GM12864 (cell line): Measurements from ENCODE around the gene MAP4K1.
A peak's percentile ranks its signal among the peaks of the same experiment; 100 is the strongest.

Source experiments
- DNase-seq: peaks from one replicate; pipeline ENCODE4 v3.0.0-alpha.2; 2011; ENCODE audit warnings: low read depth
- H3K4me3 ChIP-seq: 2 replicates; pipeline ENCODE4 v1.5.1; 2011; ENCODE audit warnings: mild to moderate bottlenecking, low read depth, low read length, control low read depth
- CTCF ChIP-seq: IDR thresholded peaks from 2 replicates; pipeline ENCODE4 v1.5.1; 2011; ENCODE audit warnings: low read depth, mild to moderate bottlenecking, moderate library complexity, low read length, control low read depth, inconsistent platforms; ENCODE audit errors: missing control alignments

MAP4K1 gene

GRCh38 chr19:38543286-38543806 lies 74.4 kb downstream of the MAP4K1 start:
- DNase-seq, result no peak
- TF ChIP-seq CTCF, result no peak
- peak overlapping the region; percentile 49 for H3K4me3 ChIP-seq

- DNase-seq, result no peak
- no peak overlapping the region for H3K4me3 ChIP-seq
- TF ChIP-seq CTCF, result no peak
These were observed 75.7 kb downstream of the MAP4K1 start for GRCh38 chr19:38542040-38542439.

DNA sequence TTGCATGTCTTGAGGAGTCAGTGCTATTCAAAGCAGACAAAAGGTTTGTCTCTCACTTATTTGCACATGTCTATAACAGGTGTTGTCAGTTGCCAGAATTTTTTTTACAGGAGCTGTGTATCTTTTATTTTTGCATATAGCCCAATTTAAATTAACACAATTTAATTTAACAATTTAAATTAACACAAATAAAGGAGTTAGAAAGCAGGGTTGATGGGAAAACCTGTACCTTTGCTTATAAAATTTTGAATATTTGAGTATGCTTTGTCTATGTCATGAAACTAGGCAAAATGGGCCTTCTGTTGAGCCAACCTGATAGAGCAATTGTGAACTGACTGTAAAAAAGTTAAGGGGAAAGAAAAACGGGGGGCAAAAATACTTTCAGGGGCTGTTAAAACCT lies 78.0 kb downstream of the MAP4K1 start:
- no peak overlapping the region for H3K4me3 ChIP-seq
- DNase-seq, result no peak
- no peak for TF ChIP-seq CTCF

DNA sequence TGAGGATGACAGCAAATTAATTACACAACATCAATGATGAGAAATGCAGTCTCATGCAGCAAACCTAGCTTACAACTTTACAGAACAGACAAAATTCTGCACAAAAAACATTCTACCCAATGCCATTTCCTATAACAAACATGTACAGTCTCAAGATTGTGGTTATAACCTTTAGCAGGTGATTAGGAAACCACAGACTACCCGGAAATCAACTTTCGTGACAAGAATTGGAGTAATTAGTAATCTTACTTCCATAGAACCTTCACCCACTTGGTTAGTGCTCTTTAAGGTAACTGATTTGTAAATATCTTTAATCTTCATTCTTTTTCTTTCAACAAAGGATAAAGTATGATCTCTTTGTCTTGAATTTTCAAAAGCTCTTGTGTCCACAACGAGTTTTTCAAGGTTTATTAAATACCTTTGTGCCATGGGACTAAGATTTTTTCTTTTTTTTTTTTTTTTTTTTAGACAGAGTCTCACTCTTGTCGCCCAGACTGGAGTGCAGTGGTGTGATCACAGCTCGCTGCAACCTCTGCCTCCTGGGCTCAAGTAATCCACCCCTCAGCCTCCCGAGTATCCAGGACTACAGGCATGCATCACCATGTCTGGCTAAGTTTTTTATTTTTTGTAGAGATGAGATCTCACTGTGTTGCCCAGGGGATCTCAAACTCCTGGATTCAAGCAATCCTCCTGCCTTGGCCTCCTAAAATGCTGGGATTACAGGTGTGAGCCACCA lies 78.8 kb downstream of the MAP4K1 start:
- no peak overlapping the region for H3K4me3 ChIP-seq
- no peak for TF ChIP-seq CTCF

GRCh38 chr19:38538386-38538785 lies 79.4 kb downstream of the MAP4K1 start:
- DNase-seq, result no peak
- H3K4me3 ChIP-seq, result no peak overlapping the region
- TF ChIP-seq CTCF, result no peak

More for the DNA sequence above, 78.8 kb downstream of the MAP4K1 start:
- DNase-seq, result no peak
